Amniotic epithelial cell (primary cell): ENCODE data around the gene SMIM13.

ENCODE experiments used
- DNase-seq: peaks from one replicate; pipeline ENCODE4 v3.0.0-alpha.2; 2010; ENCODE audit warnings: low read depth

SMIM13 gene

GRCh38 chr6:11093626-11094410, at the start of gene SMIM13:
TSS of gene SMIM13 (plus strand) at chr6:11093834. CDS start at chr6:11094314, 480 bp downstream.
- DNase-seq = peak; percentile 97

- peak; percentile 29 for DNase-seq
Measured at GRCh38 chr6:11043961-11044711, 49.5 kb upstream of the SMIM13 start, which contains the start of gene ELOVL2. TSS of gene ELOVL2 (minus strand) at chr6:11044305. CDS start at chr6:11044230, 75 bp downstream.

- DNase-seq = no peak
Measured at GRCh38 chr6:11044712-11045167, 48.9 kb upstream of the SMIM13 start.

GRCh38 chr6:11050731-11051130, 42.9 kb upstream of the SMIM13 start:
- peak; percentile 31 for DNase-seq

GRCh38 chr6:11053307-11053706, 40.3 kb upstream of the SMIM13 start:
- no peak for DNase-seq

GRCh38 chr6:11054722-11055121, 38.9 kb upstream of the SMIM13 start:
- DNase-seq = no peak

GRCh38 chr6:11055127-11055627, 38.5 kb upstream of the SMIM13 start:
- DNase-seq = no peak

- no peak for DNase-seq
Measured at GRCh38 chr6:11056871-11057270, 36.8 kb upstream of the SMIM13 start.

- DNase-seq = peak; percentile 77
Measured at GRCh38 chr6:11058406-11058805, 35.2 kb upstream of the SMIM13 start.

GRCh38 chr6:11062083-11062482, 31.6 kb upstream of the SMIM13 start:
- no peak for DNase-seq

GRCh38 chr6:11062715-11063114, 30.9 kb upstream of the SMIM13 start:
- DNase-seq = no peak

- DNase-seq = peak; percentile 64
Measured at GRCh38 chr6:11064836-11065235, 28.8 kb upstream of the SMIM13 start.

- DNase-seq = no peak
Measured at GRCh38 chr6:11065436-11066202, 28.0 kb upstream of the SMIM13 start.

GRCh38 chr6:11066505-11067347, 26.9 kb upstream of the SMIM13 start:
- no peak for DNase-seq

- DNase-seq = no peak
Measured at GRCh38 chr6:11067348-11067747, 26.3 kb upstream of the SMIM13 start.

GRCh38 chr6:11069760-11070159, 23.9 kb upstream of the SMIM13 start:
- DNase-seq = no peak

- DNase-seq = peak; percentile 16
Measured at GRCh38 chr6:11072101-11072500, 21.5 kb upstream of the SMIM13 start.

GRCh38 chr6:11076540-11076939, 17.1 kb upstream of the SMIM13 start:
- no peak for DNase-seq

- no peak for DNase-seq
Measured at GRCh38 chr6:11078266-11078665, 15.4 kb upstream of the SMIM13 start.

- DNase-seq = no peak
Measured at GRCh38 chr6:11080296-11080695, 13.3 kb upstream of the SMIM13 start.

- DNase-seq = peak; percentile 7
Measured at GRCh38 chr6:11083491-11083890, 10.1 kb upstream of the SMIM13 start.
